ENCODE data around the gene PCSK6. TPM values are rescaled to one million over a fixed set of nuclear protein-coding genes. Genes with fewer than 3 reads are reported as not detected.

Gene PCSK6
- total and polyA plus RNA-seq, 8 donors: 2.8 to 91.5 (median 17.8) TPM

GRCh38 chr15:101318839-101319238 is 170.7 kb downstream of the PCSK6 start:
- WGBS, 5 donors: 61 to 79% (median 71%) methylated on average over 7 of the region's 7 CpGs
- no peak for DNase-seq
- Histone ChIP-seq H3K27me3 (peaks cover 0 to 9% (median 0%) of the 10 kb centered on the region in 3 donors), H3K4me1 (no peaks in the 10 kb centered on the region), H3K4me3 (no peak overlapping the region), H3K27ac (no peak overlapping the region), H3K9me3 (no peaks in the 10 kb centered on the region), H3K36me3 (peaks cover 0 to 31% (median 2%) of the 10 kb centered on the region in 4 donors)
- TF ChIP-seq CTCF (IDR thresholded peaks at IDR 0.05) (no peak), POLR2AphosphoS5 (IDR thresholded peaks at IDR 0.05) (no peak), POLR2A (IDR thresholded peaks at IDR 0.05) (no peak), EP300 (IDR thresholded peaks at IDR 0.05) (no peak)
- intact Hi-C loops (cut with DNase I; ENCODE audit: low total_unique reads): no loop called here

- Histone ChIP-seq H3K36me3 (peaks cover 0 to 34% (median 2%) of the 10 kb centered on the region in 4 donors), H3K4me1 (no peaks in the 10 kb centered on the region), H3K4me3 (no peak overlapping the region), H3K9me3 (no peaks in the 10 kb centered on the region), H3K27me3 (peaks cover 0 to 9% (median 0%) of the 10 kb centered on the region in 3 donors), H3K27ac (no peak overlapping the region)
- WGBS, 5 donors: 82 to 93% (median 88%) methylated on average over 20 of the region's 20 CpGs
- no peak for DNase-seq
- intact Hi-C loops (cut with DNase I; ENCODE audit: low total_unique reads): no loop called here
- TF ChIP-seq POLR2AphosphoS5 (IDR thresholded peaks at IDR 0.05) (no peak), EP300 (IDR thresholded peaks at IDR 0.05) (no peak), POLR2A (IDR thresholded peaks at IDR 0.05) (no peak), CTCF (IDR thresholded peaks at IDR 0.05) (no peak)
These were observed 171.2 kb downstream of the PCSK6 start for GRCh38 chr15:101318147-101318819.

GRCh38 chr15:101317336-101317872 is 172.1 kb downstream of the PCSK6 start:
- peaks cover 0 to 33% (median 2%) of the 10 kb centered on the region in 4 donors for H3K36me3 ChIP-seq
- peaks cover 0 to 1% (median 0%) of the 10 kb centered on the region in 3 donors for H3K27me3 ChIP-seq
- no peak overlapping the region for H3K4me3 ChIP-seq
- 79 to 95% (median 90%) methylated on average over 6 of the region's 6 CpGs for WGBS, 5 donors
- DNase-seq: no peak
- no peaks in the 10 kb centered on the region for H3K9me3 ChIP-seq
- intact Hi-C loops (cut with DNase I; ENCODE audit: low total_unique reads): no loop called here
- H3K27ac ChIP-seq: no peak overlapping the region
- H3K4me1 ChIP-seq: no peaks in the 10 kb centered on the region
- TF ChIP-seq CTCF (IDR thresholded peaks at IDR 0.05): no peak
- TF ChIP-seq POLR2AphosphoS5 (IDR thresholded peaks at IDR 0.05): no peak
- no peak for TF ChIP-seq EP300 (IDR thresholded peaks at IDR 0.05)
- no peak for TF ChIP-seq POLR2A (IDR thresholded peaks at IDR 0.05)

- no peak for DNase-seq
- H3K4me3 ChIP-seq: no peak overlapping the region
- peaks cover 0 to 27% (median 2%) of the 10 kb centered on the region in 4 donors for H3K36me3 ChIP-seq
- no peaks in the 10 kb centered on the region for H3K27me3 ChIP-seq
- TF ChIP-seq CTCF (IDR thresholded peaks at IDR 0.05) (no peak), POLR2A (IDR thresholded peaks at IDR 0.05) (no peak), EP300 (IDR thresholded peaks at IDR 0.05) (no peak), POLR2AphosphoS5 (IDR thresholded peaks at IDR 0.05) (no peak)
- no peaks in the 10 kb centered on the region for H3K9me3 ChIP-seq
- H3K4me1 ChIP-seq: no peaks in the 10 kb centered on the region
- WGBS, 5 donors: 77 to 92% (median 88%) methylated on average over 5 of the region's 5 CpGs
- H3K27ac ChIP-seq: no peak overlapping the region
- intact Hi-C loops (cut with DNase I; ENCODE audit: low total_unique reads): no loop called here
These were observed 173.0 kb downstream of the PCSK6 start for GRCh38 chr15:101316529-101316928.

Measured in stomach (tissue), 9 donors.